Naive B cell (primary cell): Measurements from ENCODE around the gene TRIML2. TPM values are rescaled to one million over a fixed set of nuclear protein-coding genes. Genes with fewer than 3 reads are reported as not detected.
"Not testable (repeated sequence)": the region's sequence is repeated elsewhere in the genome, so short reads cannot be mapped to it uniquely, and the experiment has no call there.

Experiments used
- ATAC-seq, 2 donors: fragments of 150-1000 bp; cut with Tn5 transposase; 2 replicates each; pipeline ENCODE4 v1.10.0; 2021; ENCODE audit warnings: low read depth in 2 of 2, mild to moderate bottlenecking in 2 of 2, moderate library complexity in 2 of 2
- DNase-seq: peaks from one replicate; pipeline ENCODE4 v3.0.0; 2022
- H3K27ac Mint-ChIP-seq, 6 donors: one replicate each; pipeline ENCODE4 v1.8.0; 2020 to 2022; ENCODE audit warnings: mild to moderate bottlenecking in 6 of 6, mixed read lengths in 6 of 6, moderate library complexity in 5 of 6, inconsistent platforms in 2 of 6
- H3K27me3 Mint-ChIP-seq, 3 donors: one replicate each; pipeline ENCODE4 v1.8.0; 2021 to 2022; ENCODE audit warnings: mixed read lengths in 3 of 3, mild to moderate bottlenecking in 1 of 3
- H3K36me3 Mint-ChIP-seq, 2 donors: one replicate each; pipeline ENCODE4 v1.8.0; 2020 to 2022; ENCODE audit warnings: mixed read lengths in 2 of 2, inconsistent platforms in 1 of 2, mild to moderate bottlenecking in 1 of 2
- H3K4me1 Mint-ChIP-seq, 3 donors: one replicate each; pipeline ENCODE4 v1.8.0; 2020 to 2022; ENCODE audit warnings: mixed read lengths in 3 of 3, inconsistent platforms in 1 of 3, mild to moderate bottlenecking in 1 of 3, moderate library complexity in 1 of 3
- H3K4me3 Mint-ChIP-seq, 8 donors: one replicate each; pipeline ENCODE4 v1.8.0; 2020 to 2022; ENCODE audit warnings: mild to moderate bottlenecking in 8 of 8, mixed read lengths in 8 of 8, moderate library complexity in 8 of 8, inconsistent platforms in 2 of 8
- H3K9me3 Mint-ChIP-seq, 7 donors: one replicate each; pipeline ENCODE4 v1.8.0; 2020 to 2022; ENCODE audit warnings: mixed read lengths in 7 of 7, mild to moderate bottlenecking in 5 of 7, inconsistent platforms in 2 of 7, moderate library complexity in 1 of 7
- polyA plus RNA-seq, 6 donors: library from polyadenylated mRNA; unstranded; fragments of 300-500 nt; fragmentation: Illumina TruSeq; gene quantifications; one replicate each; pipeline ENCODE4 v1.2.3, GENCODE V29; 2021; ENCODE audit warnings: low read depth in 6 of 6

TRIML2 gene
- polyA plus RNA-seq, 6 donors from 2014 or later: not detected

GRCh38 chr4:188076169-188076568, 33.2 kb downstream of the TRIML2 start:
- no peak for DNase-seq
- Mint-ChIP-seq H3K27me3 (no peaks in the 10 kb centered on the region), H3K36me3 (no peaks in the 10 kb centered on the region), H3K4me1 (no peaks in the 10 kb centered on the region), H3K4me3 (no peak overlapping the region), H3K9me3 (peaks cover 0 to 9% (median 2%) of the 10 kb centered on the region in 7 donors), H3K27ac (no peak overlapping the region)
- ATAC-seq: no peak

GRCh38 chr4:188061083-188061482, 48.3 kb downstream of the TRIML2 start:
- H3K9me3 Mint-ChIP-seq: peaks cover 0 to 15% (median 6%) of the 10 kb centered on the region in 7 donors
- H3K27me3 Mint-ChIP-seq: no peaks in the 10 kb centered on the region
- ATAC-seq (no peak), DNase-seq (no peak)
- no peak overlapping the region for H3K27ac Mint-ChIP-seq
- no peaks in the 10 kb centered on the region for H3K4me1 Mint-ChIP-seq
- no peaks in the 10 kb centered on the region for H3K36me3 Mint-ChIP-seq
- H3K4me3 Mint-ChIP-seq: no peak overlapping the region

DNA sequence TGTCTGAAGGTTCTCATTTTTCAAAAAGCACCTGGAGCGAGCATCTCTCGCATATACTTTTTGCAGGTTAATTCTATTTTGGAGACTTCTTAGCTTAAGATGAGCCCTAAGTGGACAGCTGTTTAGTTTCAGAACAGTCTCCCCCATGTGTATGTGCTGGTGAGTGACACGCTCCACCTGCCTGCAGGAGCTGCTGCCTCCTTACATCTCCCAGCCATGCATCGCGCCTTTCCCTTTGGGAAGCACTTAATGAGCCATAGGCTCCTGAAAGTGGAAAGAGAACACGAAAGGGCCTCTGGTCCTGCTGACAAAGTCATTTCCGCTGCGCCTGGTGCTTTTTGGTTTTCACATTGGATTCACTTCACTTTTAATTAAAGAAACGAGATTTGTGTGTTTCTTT, 56.1 kb downstream of the TRIML2 start:
- no peaks in the 10 kb centered on the region for H3K4me1 Mint-ChIP-seq
- ATAC-seq: no peak
- H3K27ac Mint-ChIP-seq: no peak overlapping the region
- DNase-seq: no peak
- no peaks in the 10 kb centered on the region for H3K27me3 Mint-ChIP-seq
- H3K36me3 Mint-ChIP-seq: no peaks in the 10 kb centered on the region
- H3K4me3 Mint-ChIP-seq: no peak overlapping the region
- peaks cover 4 to 22% (median 8%) of the 10 kb centered on the region in 7 donors for H3K9me3 Mint-ChIP-seq

DNA sequence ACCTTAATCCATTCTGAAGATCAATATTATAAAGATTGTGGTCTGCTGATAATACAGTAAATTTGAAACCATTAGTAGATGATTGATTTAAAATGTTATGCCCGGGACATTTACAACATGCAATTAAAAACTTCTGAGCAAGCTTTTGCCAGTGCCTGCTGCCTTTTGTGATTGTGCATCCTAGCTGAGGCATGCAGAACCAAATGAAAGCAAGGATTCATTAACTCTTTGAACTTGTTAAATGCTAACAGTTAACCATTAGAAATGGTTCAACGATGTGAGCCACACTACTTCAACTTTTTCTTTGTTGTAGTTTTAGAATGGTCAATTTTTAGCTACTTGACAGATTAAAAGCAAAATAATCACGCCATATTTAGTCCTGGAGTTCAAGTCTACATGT, 62.7 kb downstream of the TRIML2 start:
- Mint-ChIP-seq H3K9me3 (peaks cover 0 to 16% (median 3%) of the 10 kb centered on the region in 7 donors), H3K4me1 (no peaks in the 10 kb centered on the region), H3K36me3 (no peaks in the 10 kb centered on the region), H3K27me3 (no peaks in the 10 kb centered on the region), H3K4me3 (no peak overlapping the region), H3K27ac (no peak overlapping the region)
- DNase-seq: no peak
- ATAC-seq: no peak

GRCh38 chr4:188045461-188045860, 63.9 kb downstream of the TRIML2 start:
- H3K36me3 Mint-ChIP-seq, H3K27me3 Mint-ChIP-seq, H3K4me1 Mint-ChIP-seq, H3K4me3 Mint-ChIP-seq, DNase-seq, ATAC-seq: not testable (repeated sequence)
- peaks cover 0 to 19% (median 3%) of the 10 kb centered on the region in 7 donors for H3K9me3 Mint-ChIP-seq
- peak overlapping the region in 1 of 6 donors; percentile 2 for H3K27ac Mint-ChIP-seq

GRCh38 chr4:188043154-188043553, 66.2 kb downstream of the TRIML2 start:
- no peak overlapping the region for H3K27ac Mint-ChIP-seq
- DNase-seq (no peak), ATAC-seq (no peak)
- peaks cover 0 to 19% (median 4%) of the 10 kb centered on the region in 7 donors for H3K9me3 Mint-ChIP-seq
- no peaks in the 10 kb centered on the region for H3K27me3 Mint-ChIP-seq
- no peaks in the 10 kb centered on the region for H3K36me3 Mint-ChIP-seq
- no peaks in the 10 kb centered on the region for H3K4me1 Mint-ChIP-seq
- no peak overlapping the region for H3K4me3 Mint-ChIP-seq

DNA sequence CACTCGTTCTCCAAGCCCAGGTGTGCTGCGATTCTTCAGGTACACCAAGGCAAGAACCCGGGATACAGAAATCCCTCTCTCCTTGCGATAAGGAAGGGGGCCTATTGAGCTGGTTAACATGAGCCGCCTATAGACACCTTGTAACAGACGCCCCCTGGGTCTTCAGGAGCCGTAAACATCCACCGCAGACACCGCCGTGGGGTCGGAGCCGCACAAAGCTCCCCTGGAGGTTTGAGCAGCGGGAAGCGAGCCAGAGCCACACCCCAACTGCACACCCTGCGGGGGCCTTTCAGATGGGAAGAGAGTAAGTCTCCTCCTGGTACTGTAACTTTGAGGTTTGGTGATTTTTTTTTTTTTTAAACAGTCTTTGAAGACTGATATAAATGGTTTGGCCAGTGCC, 67.2 kb downstream of the TRIML2 start:
- DNase-seq (no peak), ATAC-seq (no peak)
- Mint-ChIP-seq H3K4me1 (no peaks in the 10 kb centered on the region), H3K9me3 (peaks cover 0 to 16% (median 4%) of the 10 kb centered on the region in 7 donors), H3K27ac (no peak overlapping the region), H3K27me3 (no peaks in the 10 kb centered on the region), H3K36me3 (no peaks in the 10 kb centered on the region), H3K4me3 (no peak overlapping the region)

- H3K4me1 Mint-ChIP-seq: no peaks in the 10 kb centered on the region
- no peaks in the 10 kb centered on the region for H3K27me3 Mint-ChIP-seq
- DNase-seq: no peak
- peaks cover 0 to 14% (median 4%) of the 10 kb centered on the region in 7 donors for H3K9me3 Mint-ChIP-seq
- no peak overlapping the region for H3K27ac Mint-ChIP-seq
- H3K4me3 Mint-ChIP-seq: no peak overlapping the region
- no peak for ATAC-seq
- H3K36me3 Mint-ChIP-seq: no peaks in the 10 kb centered on the region
Observed at GRCh38 chr4:188041721-188042120, 67.7 kb downstream of the TRIML2 start.

Other genes starting within 250 kb of the TRIML2 start
- gene ZFP42, start 113.8 kb downstream of the TRIML2 start, polyA plus RNA-seq: not detected
- gene TRIML1, start 29.8 kb upstream of the TRIML2 start, polyA plus RNA-seq: not detected